Gastroesophageal sphincter (tissue), 3 donors: ENCODE data around the gene ARHGEF7.

Experiments used
- EP300 ChIP-seq: sonication (generic); formaldehyde crosslinking; IDR thresholded peaks from one replicate; pipeline ENCODE4 v1.6.1; 2017; ENCODE audit warnings: antibody characterized with exemption, mild to moderate bottlenecking
- POLR2A ChIP-seq, 2 donors: fragments of 450-650 bp; IDR thresholded peaks; one replicate each; pipeline ENCODE4 v1.6.1; 2017; ENCODE audit warnings: antibody characterized with exemption in 2 of 2, mild to moderate bottlenecking in 2 of 2, moderate library complexity in 1 of 2
- TF ChIP-seq, protein P1 (sequence below), 4 experiments: fragments of 200-600 bp in 2 of 4; fragments of 450-650 bp in 2 of 4; sonication (generic) in 1 of 4; IDR thresholded peaks; one replicate each; pipeline ENCODE4 v1.5.1; 2017 to 2019; ENCODE audit warnings: antibody characterized with exemption in 4 of 4, mild to moderate bottlenecking in 2 of 4, moderate library complexity in 2 of 4

DNA sequence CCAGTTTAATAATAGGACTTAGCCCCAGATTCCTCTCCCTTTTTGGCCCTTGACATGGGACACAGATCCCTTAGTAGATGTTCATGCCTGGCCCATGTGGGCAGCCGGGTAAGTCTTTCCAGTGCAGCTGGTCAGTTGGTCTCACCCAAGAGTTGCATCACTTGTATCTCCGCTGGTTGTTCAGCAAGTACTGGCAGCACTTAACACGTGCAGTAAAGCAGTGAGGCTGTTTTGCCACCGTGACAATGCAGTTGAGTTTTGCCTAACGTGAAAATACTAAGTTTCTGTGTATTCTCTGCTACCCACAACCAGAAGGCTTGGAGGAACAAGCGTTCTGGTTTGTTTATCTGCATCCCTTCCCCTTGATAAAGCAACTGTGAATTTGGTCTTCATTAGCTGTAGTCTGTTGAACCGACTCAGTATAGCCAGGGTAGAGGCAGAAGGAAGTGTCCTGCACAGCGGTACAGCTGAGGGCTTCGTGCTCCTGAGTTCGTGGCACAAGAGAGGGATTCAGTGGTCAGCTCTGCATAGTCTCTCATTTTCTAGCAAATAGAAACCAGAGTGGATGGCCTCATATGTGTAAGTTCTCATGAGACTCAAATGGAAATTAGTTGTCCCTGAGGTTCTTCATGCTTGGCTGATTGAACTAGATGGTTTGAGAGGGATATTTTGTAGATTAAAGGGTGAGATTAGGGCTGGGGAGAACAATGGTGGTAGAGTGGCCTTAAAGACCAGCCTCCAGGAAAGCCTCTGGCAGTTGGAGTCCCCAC lies 50.3 kb downstream of the ARHGEF7 start:
- TF ChIP-seq, protein P1, sequence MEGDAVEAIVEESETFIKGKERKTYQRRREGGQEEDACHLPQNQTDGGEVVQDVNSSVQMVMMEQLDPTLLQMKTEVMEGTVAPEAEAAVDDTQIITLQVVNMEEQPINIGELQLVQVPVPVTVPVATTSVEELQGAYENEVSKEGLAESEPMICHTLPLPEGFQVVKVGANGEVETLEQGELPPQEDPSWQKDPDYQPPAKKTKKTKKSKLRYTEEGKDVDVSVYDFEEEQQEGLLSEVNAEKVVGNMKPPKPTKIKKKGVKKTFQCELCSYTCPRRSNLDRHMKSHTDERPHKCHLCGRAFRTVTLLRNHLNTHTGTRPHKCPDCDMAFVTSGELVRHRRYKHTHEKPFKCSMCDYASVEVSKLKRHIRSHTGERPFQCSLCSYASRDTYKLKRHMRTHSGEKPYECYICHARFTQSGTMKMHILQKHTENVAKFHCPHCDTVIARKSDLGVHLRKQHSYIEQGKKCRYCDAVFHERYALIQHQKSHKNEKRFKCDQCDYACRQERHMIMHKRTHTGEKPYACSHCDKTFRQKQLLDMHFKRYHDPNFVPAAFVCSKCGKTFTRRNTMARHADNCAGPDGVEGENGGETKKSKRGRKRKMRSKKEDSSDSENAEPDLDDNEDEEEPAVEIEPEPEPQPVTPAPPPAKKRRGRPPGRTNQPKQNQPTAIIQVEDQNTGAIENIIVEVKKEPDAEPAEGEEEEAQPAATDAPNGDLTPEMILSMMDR (IDR thresholded peaks at IDR 0.05), result no peak
- TF ChIP-seq EP300 (no peak), POLR2A (IDR thresholded peaks at IDR 0.05) (no peak)
